Stimulated activated CD4-positive, alpha-beta T cell treated with anti-CD3 and anti-CD28 coated beads, Interleukin-4, amount 100 ng/mL, for 4 hours (primary cell): ENCODE measurements around the gene CDH23.

Experiments
- DNase-seq, 2 experiments: peaks; one replicate each; pipeline ENCODE4 v3.0.0-alpha.2; 2020

CDH23 gene

GRCh38 chr10:71370031-71370430 lies 26.7 kb upstream of the CDH23 start:
- no peak for DNase-seq

- no peak for DNase-seq
Measured at GRCh38 chr10:71371750-71372166, 25.0 kb upstream of the CDH23 start.

DNA sequence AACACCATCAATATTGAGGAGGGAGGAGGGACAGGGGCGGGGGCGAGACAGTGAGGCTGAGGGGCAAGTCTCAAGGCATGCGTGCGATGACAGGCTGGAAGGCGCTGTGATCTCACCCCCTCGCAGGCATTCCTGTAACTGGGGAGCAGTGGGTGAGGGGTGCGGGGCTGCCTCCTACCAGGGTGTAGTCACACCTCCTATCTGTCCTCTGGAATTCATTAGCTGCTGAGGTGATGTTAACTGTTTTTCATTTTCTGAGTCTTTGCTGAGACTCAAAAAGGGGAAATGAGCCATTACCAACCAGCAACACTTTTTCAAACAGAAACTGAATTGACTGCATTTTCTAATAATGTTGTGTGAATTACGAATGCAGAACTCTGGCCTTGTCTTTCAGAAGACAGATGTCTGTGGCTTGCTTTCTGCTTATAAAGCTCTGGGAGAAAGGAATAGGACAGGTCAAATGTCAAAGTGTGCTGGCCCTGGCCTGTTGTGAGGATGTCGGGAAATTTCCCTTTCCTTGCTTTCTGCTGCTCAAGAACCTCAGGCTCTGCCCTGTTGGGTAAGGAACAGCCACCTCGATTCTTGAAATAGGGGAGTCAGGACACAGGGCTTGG lies 23.7 kb upstream of the CDH23 start:
- DNase-seq = no peak

DNA sequence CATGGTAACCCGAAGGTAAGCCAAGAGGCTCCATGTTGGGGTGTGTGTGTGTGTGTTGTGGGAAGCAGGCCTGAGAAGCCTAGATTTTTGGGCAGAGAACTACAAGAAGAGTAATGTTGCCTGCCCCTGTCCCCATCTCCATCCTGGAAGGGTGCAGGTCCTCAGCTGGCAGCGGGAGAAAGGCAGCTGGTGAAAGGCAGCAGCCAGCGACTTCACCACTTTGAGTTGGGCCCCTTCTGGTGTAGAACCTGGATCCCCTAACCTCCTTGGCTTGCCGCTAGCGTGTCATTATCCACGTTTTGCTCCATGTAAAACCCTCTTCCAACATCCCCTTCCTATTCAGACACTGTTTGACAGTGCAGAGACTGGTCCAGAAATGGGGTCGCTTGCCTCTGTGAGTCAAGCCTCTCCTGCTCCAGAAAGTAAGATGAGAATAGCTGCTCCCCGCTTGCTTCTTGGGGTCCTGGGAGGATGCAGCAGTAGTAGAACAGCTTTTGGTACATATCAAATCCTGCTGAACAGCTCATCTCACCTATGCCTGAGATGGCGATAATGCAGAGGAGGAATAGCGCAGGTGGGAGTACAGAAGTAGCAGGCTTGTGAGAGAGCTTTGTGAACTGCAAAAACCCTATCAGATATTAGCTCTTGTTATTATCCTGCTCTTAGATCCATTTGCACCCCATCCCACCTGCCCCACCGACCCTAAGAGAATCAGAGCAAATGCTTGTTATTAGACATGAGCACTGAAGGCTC lies 22.1 kb upstream of the CDH23 start:
- no peak for DNase-seq

- no peak for DNase-seq
Measured at GRCh38 chr10:71375952-71376351, 20.8 kb upstream of the CDH23 start.

GRCh38 chr10:71378336-71379117 lies 18.2 kb upstream of the CDH23 start:
- no peak for DNase-seq

DNA sequence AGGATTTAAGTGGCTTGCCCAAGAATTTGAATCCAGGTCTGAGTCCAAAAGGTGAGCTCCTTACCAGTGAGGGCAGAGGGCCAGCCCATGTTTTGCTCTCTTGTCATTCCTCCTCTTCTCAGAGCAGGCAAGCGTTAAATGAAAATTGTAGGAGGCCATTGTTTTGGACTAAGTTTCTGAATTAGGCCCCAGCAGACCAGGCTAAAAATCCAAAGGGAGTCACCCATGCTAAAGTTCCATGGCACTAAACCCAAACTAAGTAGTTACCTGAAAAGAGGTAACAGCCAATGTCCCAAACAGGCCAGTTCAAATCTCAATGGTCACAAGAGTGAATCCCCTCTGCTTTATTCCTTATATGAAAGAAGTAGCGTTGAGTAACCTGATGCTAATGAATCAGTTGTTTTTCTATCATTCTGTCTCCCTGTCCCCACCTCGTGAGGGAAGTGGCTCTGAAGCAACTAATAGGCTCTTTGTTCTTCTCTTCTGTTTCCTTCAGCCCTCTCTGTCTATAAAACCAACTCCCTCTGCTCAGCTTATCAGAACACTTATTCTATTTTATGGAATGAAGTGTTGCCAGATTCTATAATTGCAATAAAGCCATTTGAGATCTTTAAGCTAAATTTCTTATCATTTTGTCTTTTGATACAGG lies 17.5 kb upstream of the CDH23 start:
- no peak for DNase-seq

DNA sequence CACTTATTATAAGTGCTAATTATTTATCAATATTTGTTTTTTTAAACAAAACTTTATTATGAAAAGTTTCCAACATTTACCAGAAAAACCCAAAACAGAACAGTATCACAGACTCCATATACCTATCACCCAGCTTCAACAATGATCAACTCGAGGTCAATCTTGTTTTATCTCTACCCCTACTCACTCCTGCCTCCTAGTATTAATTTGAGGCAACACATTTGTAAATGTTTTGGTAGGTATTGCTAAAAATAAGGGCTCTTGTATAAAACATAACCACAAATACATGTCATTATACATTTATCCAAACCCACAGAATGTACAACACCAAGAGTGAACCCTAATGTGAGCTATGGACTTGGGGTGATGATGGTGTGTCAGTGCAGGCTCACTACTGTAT lies 15.9 kb upstream of the CDH23 start:
- DNase-seq = no peak

GRCh38 chr10:71381611-71382010 lies 15.1 kb upstream of the CDH23 start:
- no peak for DNase-seq

- no peak for DNase-seq
Measured at GRCh38 chr10:71382028-71382427, 14.7 kb upstream of the CDH23 start.

- DNase-seq = no peak
Measured at GRCh38 chr10:71382757-71383156, 14.0 kb upstream of the CDH23 start.

DNA sequence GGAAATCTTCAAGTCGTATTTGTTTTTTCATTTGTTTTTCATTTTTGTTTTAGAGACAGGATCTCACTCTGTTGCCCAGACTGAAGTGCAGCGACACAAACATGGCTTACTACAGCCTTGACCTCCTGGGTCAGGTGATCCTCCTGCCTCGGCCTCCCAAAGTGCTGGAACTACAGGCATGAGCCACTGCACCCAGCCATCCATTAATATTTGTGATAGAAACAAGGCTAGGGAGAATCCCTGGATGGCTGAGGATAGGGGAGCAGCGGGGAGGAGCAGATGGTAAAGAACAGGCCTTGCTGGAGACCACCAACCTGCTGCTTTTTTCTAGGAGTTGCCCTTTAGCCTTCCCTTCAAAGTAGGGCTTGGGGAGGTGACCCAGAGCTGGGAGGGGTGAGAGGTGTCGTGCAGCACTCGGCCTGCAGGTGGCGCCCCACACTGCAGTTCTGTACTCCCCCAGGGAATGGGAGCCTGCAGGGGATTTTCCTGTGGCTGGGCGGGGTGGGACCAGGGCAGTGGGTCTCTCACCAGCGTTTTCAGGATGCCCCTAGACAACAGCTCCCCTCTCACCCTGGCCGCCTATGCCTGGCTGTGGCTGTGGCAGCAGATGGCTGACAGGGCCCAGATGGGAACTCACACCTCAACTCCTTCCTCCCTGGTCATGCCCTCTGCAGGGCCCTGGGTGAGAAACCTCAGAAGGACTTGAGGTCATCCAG lies 12.6 kb upstream of the CDH23 start:
- DNase-seq = peak; percentile 57 to 77

DNA sequence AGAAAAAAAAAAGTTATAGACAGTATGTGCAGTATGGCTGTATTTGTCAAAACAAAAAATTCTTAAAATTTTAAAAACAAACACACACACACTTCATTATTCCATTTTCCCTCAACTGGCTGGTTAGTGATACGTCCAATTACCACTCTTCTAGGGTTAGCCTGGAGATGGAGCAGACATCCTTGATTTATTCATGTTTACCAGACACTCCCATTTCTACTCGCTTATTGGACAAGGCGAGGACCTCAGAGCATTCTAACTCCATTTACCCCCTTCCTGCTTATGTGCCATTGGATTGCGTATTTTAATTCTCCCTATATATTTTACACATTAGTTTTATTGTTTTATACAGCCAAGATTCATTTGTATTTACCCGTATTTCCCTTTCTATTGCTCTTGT lies 8.5 kb upstream of the CDH23 start:
- no peak for DNase-seq

GRCh38 chr10:71388583-71389310 lies 8.0 kb upstream of the CDH23 start:
- no peak for DNase-seq

DNA sequence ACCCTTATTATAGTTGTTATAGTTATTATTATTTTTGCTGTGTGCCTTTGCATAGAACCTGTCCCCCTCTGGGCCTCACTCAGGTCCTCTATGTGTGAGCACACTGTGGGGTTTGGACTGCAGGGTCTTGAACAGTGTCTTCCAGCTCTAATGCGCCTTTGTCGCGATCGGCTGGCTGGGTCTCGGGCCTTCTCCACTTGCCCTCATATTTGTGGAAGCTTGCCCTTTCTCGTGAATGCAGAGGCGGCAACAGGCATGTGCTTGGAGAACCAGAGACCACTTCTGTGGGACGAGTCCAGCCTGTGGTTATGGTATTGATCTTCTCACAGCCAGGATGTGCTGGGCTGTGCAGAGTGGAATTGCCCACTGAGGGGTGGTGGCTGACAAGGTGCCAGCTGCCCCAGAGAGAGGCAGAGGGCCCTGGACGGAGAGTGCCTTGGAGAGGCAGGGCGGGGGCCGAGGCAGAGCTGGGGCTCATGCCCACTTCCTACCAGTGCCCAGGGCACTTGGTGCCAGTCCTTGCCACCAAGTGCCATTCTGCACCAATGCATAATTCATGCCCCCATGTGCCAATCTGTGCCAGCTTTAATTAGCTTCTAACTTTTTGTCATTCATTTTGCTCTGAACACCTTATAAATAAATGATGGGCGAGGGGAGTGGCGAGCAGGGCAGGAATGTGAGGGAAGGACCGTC lies 6.8 kb upstream of the CDH23 start:
- DNase-seq = no peak

- no peak for DNase-seq
Measured at GRCh38 chr10:71390461-71390835, 6.3 kb upstream of the CDH23 start.

DNA sequence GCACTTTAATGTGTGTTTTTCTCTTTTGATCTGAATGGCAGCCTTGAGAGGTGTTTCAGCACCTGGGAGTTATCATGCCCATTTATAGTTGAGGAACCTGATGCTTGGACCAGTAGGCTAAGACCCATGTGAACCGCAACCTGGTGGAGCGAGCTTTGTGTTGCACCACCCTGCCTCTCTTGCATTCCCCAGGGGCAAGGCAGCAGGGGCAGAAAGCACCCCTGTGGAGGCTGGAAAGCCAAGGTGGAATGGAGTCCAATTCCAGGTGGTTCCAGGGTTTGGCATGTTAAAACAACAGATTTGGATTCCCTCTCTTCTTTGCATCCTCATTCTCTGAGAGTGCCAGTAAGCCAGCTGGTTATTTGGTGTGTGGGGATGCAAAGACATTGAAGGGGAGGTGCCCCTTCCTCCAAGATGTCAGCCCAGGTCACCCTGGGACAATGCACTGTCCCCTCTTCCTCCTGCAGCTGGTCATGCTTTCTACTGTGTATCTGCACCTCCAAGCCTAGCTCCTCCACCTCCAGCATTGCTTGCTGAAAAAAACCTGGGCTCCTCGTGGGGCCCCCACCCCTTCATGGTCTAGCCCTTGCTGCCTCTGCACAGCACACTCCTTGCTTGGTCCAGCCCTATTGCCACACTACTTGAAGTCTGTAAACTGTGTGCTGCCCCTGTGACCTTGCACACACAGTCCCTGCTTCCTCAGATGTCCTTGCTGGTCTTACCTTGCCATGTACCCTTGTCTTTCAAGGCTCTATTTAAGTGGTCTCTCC lies 5.6 kb upstream of the CDH23 start:
- DNase-seq = no peak

DNA sequence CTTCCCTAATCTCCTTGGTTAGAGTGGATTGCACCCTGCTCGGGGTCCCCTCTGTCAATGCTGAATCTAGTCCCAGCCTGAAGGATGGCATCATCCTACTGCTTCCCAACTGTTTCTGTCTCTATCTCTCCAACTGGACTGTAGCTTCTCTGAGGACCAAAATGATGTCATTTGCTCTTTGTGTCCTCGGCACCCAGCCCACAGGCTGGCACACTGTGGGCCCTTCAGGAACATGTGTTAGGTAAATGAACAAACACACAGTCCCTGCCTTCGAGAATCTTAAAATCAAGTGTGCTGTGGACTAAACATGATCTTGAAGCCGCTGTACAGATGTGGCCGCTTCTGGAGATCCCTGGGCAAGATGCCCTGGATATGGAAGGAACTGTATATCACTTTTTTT lies 5.0 kb upstream of the CDH23 start:
- no peak for DNase-seq

- DNase-seq = no peak
Measured at GRCh38 chr10:71392292-71392691, 4.4 kb upstream of the CDH23 start.
